ENCODE results near the gene SH3RF1. TPM values are rescaled to one million over a fixed set of nuclear protein-coding genes. Genes with fewer than 3 reads are reported as not detected.

SH3RF1 gene
- total RNA-seq, 1 donor from 2014 or later = 13.6 TPM

DNA sequence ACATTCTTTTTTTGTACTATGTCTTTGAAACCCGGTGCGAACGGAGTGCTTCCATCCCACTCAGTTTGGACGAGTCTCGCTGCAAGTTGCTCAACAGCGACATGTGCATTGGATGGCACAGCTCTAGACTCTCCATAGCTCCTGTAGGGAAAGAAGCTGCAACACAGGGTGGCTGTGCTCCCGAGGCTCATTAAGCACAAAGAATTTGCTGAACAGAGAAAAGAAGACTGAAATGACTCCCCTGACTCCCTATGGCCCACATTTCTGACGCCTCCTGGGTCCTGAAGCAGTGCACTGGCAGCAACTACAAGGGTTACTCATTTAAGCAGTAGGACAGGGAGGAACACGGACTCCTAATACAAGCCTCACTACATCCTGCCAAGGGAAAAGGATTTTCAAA is 127.4 kb downstream of the SH3RF1 start:
- Histone ChIP-seq H3K4me3 (ENCODE audit: low read length in 3 of 3) (no peak overlapping the region), H3K9me3 (ENCODE audit: control insufficient read depth in 3 of 3, low read length in 3 of 3) (no peaks in the 10 kb centered on the region), H3K27me3 (ENCODE audit: control insufficient read depth in 3 of 3, insufficient read depth in 3 of 3, low read length in 3 of 3) (no peaks in the 10 kb centered on the region), H3K27ac (ENCODE audit: low read depth, low read length) (no peak overlapping the region), H3K9ac (ENCODE audit: low read depth in 1 of 3, low read length in 3 of 3) (no peak overlapping the region), H3K4me1 (ENCODE audit: control insufficient read depth in 3 of 3, insufficient read depth in 3 of 3, low read length in 3 of 3) (no peaks in the 10 kb centered on the region), H3K36me3 (ENCODE audit: control insufficient read depth in 3 of 3, insufficient read depth in 3 of 3, low read length in 3 of 3) (no peaks in the 10 kb centered on the region)

DNA sequence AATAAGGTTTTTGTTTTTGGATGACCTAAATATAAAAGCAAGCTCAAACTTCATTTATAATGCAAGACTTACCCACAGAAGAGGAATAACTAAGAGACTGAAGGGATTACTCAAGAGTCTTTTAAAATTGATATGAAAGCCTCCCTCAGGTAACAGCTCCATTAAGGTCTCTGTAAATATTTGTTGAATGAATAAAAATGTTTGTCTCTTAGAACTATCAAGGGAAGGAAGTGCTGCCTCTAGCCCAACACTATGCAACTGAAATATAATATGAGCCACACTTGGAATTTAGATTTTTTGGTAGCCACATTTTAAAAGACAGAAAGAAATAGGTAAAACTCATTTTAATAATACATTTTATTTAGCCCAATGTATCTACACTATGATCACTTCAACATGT is 127.8 kb downstream of the SH3RF1 start:
- Histone ChIP-seq H3K4me1 (ENCODE audit: control insufficient read depth in 3 of 3, insufficient read depth in 3 of 3, low read length in 3 of 3) (no peaks in the 10 kb centered on the region), H3K27me3 (ENCODE audit: control insufficient read depth in 3 of 3, insufficient read depth in 3 of 3, low read length in 3 of 3) (no peaks in the 10 kb centered on the region), H3K27ac (ENCODE audit: low read depth, low read length) (no peak overlapping the region), H3K36me3 (ENCODE audit: control insufficient read depth in 3 of 3, insufficient read depth in 3 of 3, low read length in 3 of 3) (no peaks in the 10 kb centered on the region), H3K9ac (ENCODE audit: low read depth in 1 of 3, low read length in 3 of 3) (no peak overlapping the region), H3K4me3 (ENCODE audit: low read length in 3 of 3) (no peak overlapping the region), H3K9me3 (ENCODE audit: control insufficient read depth in 3 of 3, low read length in 3 of 3) (no peaks in the 10 kb centered on the region)

DNA sequence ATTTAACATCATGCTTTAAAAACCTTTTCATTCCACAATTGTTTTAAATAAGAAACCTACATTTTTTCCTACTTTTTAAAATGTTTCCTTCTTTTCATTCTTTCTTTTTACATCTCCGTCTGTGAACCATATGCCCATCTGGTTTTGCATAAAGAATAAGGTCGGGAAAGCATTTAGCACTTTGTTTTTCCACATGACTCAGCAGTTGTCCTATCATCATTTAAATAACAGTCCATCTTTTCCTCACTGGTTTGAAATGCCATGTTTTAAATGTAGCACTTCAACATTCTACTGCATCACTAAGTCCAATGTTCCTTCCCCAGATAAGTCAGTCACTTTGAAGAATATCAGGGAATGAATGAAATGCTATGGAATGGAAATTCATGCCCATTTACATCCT is 128.4 kb downstream of the SH3RF1 start:
- no peak overlapping the region for H3K4me3 ChIP-seq (ENCODE audit: low read length in 3 of 3)
- H3K36me3 ChIP-seq (ENCODE audit: control insufficient read depth in 3 of 3, insufficient read depth in 3 of 3, low read length in 3 of 3) = no peaks in the 10 kb centered on the region
- H3K27me3 ChIP-seq (ENCODE audit: control insufficient read depth in 3 of 3, insufficient read depth in 3 of 3, low read length in 3 of 3) = no peaks in the 10 kb centered on the region
- no peaks in the 10 kb centered on the region for H3K4me1 ChIP-seq (ENCODE audit: control insufficient read depth in 3 of 3, insufficient read depth in 3 of 3, low read length in 3 of 3)
- H3K27ac ChIP-seq (ENCODE audit: low read depth, low read length) = no peak overlapping the region
- H3K9me3 ChIP-seq (ENCODE audit: control insufficient read depth in 3 of 3, low read length in 3 of 3) = no peaks in the 10 kb centered on the region
- H3K9ac ChIP-seq (ENCODE audit: low read depth in 1 of 3, low read length in 3 of 3) = no peak overlapping the region

DNA sequence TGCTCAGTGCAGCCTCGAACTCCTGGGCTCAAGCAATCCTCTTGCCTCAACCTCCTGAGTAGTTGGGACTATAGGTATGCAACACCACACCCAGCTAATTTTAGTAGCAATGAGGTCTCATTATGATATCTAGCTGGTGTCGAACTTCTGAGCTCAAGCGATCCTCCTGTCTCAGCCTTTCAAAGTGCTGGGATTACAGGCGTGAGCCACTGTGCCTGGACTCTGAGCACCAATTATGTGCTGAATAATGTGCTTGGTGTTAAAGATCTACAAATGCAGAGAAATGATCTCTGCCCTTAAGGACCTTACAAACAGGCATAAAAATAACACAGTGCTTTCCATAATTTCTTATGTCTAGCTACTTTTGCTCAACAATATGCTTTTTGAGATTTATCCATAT is 131.7 kb downstream of the SH3RF1 start:
- H3K9ac ChIP-seq (ENCODE audit: low read depth in 1 of 3, low read length in 3 of 3) = no peak overlapping the region
- H3K4me3 ChIP-seq (ENCODE audit: low read length in 3 of 3) = no peak overlapping the region
- no peaks in the 10 kb centered on the region for H3K9me3 ChIP-seq (ENCODE audit: control insufficient read depth in 3 of 3, low read length in 3 of 3)
- H3K36me3 ChIP-seq (ENCODE audit: control insufficient read depth in 3 of 3, insufficient read depth in 3 of 3, low read length in 3 of 3) = peaks cover 0 to 9% (median 0%) of the 10 kb centered on the region in 3 donors
- H3K27ac ChIP-seq (ENCODE audit: low read depth, low read length) = no peak overlapping the region
- peaks cover 5 to 12% (median 11%) of the 10 kb centered on the region in 3 donors for H3K4me1 ChIP-seq (ENCODE audit: control insufficient read depth in 3 of 3, insufficient read depth in 3 of 3, low read length in 3 of 3)
- no peaks in the 10 kb centered on the region for H3K27me3 ChIP-seq (ENCODE audit: control insufficient read depth in 3 of 3, insufficient read depth in 3 of 3, low read length in 3 of 3)

DNA sequence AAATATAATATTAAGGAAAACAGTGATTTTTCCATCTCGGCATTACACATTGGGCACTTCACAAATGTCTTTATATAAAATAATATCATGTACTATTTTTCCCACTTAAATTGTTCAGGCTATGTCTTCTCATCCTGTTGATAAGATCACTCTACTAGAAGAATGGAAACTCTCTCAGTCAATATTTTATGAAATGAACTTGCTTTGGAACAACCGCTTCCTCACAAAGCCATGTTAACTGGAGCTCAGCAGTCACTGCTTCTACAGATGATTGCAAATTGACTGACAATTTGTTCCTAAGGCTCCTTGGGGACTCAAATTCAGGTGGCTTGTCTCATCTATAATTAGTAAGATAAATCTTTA is 133.2 kb downstream of the SH3RF1 start:
- no peaks in the 10 kb centered on the region for H3K27me3 ChIP-seq (ENCODE audit: control insufficient read depth in 3 of 3, insufficient read depth in 3 of 3, low read length in 3 of 3)
- no peaks in the 10 kb centered on the region for H3K9me3 ChIP-seq (ENCODE audit: control insufficient read depth in 3 of 3, low read length in 3 of 3)
- peaks cover 0 to 14% (median 0%) of the 10 kb centered on the region in 3 donors for H3K36me3 ChIP-seq (ENCODE audit: control insufficient read depth in 3 of 3, insufficient read depth in 3 of 3, low read length in 3 of 3)
- H3K4me1 ChIP-seq (ENCODE audit: control insufficient read depth in 3 of 3, insufficient read depth in 3 of 3, low read length in 3 of 3) = peaks cover 5 to 12% (median 11%) of the 10 kb centered on the region in 3 donors
- no peak overlapping the region for H3K27ac ChIP-seq (ENCODE audit: low read depth, low read length)
- H3K4me3 ChIP-seq (ENCODE audit: low read length in 3 of 3) = no peak overlapping the region
- H3K9ac ChIP-seq (ENCODE audit: low read depth in 1 of 3, low read length in 3 of 3) = no peak overlapping the region

DNA sequence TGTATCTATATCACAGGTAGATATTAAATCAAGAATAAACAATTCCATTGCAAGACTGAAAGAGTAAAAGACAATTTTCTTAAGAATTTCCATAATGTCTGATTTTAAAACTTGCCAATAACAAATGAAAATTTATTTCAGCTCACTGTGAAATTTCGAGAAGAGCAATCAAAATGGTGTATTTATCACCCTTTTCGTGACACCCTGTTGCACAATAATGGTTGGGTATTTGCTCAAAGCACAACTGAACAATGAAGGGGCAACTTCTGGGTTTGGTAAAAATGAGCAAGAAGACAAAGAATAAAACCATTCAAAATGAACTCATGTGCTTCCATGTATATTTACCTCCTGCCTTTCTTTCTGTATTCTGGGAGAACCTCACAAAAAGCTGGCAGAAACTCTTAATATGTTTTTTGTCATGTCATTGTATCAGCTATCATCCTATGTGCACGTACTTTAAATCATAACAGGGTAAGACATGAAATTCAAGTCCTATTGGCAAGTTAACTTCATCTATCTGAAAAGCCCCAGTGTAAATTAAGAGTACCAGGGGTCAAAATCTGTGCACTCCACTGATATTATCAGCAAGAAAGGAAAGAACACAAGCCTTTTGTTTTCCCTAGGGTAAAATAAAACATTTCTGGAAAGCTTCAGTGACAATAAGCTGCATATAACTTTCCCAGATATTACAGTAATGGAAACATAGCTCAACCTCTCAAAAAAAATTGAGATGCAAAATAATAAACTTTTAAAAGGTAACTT is 133.8 kb downstream of the SH3RF1 start:
- Histone ChIP-seq H3K4me1 (ENCODE audit: control insufficient read depth in 3 of 3, insufficient read depth in 3 of 3, low read length in 3 of 3) (peaks cover 5 to 12% (median 11%) of the 10 kb centered on the region in 3 donors), H3K9me3 (ENCODE audit: control insufficient read depth in 3 of 3, low read length in 3 of 3) (no peaks in the 10 kb centered on the region), H3K27ac (ENCODE audit: low read depth, low read length) (no peak overlapping the region), H3K27me3 (ENCODE audit: control insufficient read depth in 3 of 3, insufficient read depth in 3 of 3, low read length in 3 of 3) (no peaks in the 10 kb centered on the region), H3K4me3 (ENCODE audit: low read length in 3 of 3) (no peak overlapping the region), H3K9ac (ENCODE audit: low read depth in 1 of 3, low read length in 3 of 3) (no peak overlapping the region), H3K36me3 (ENCODE audit: control insufficient read depth in 3 of 3, insufficient read depth in 3 of 3, low read length in 3 of 3) (peaks cover 0 to 14% (median 0%) of the 10 kb centered on the region in 3 donors)

DNA sequence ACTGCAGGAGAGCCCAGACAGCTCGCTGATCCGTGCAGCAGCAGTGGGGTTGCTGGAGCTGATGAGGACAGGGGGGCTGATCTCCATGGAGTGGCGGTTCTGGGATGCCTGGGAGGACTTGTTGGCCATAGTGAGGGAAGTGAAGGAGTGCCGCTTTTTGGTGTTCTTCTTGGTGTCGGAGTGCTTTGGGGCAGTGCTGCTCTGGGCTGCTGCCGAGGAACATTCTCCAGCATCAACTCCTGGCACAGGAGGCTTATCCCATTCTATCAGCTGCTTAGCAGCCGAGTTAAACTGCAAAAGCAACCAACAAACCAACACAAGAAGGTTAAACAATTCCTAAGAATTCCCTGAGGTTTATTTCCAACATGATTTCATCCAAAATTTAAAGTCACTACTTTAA is 134.4 kb downstream of the SH3RF1 start:
- Histone ChIP-seq H3K4me3 (ENCODE audit: low read length in 3 of 3) (no peak overlapping the region), H3K9me3 (ENCODE audit: control insufficient read depth in 3 of 3, low read length in 3 of 3) (no peaks in the 10 kb centered on the region), H3K9ac (ENCODE audit: low read depth in 1 of 3, low read length in 3 of 3) (no peak overlapping the region), H3K4me1 (ENCODE audit: control insufficient read depth in 3 of 3, insufficient read depth in 3 of 3, low read length in 3 of 3) (peaks cover 5 to 12% (median 11%) of the 10 kb centered on the region in 3 donors), H3K27ac (ENCODE audit: low read depth, low read length) (no peak overlapping the region), H3K36me3 (ENCODE audit: control insufficient read depth in 3 of 3, insufficient read depth in 3 of 3, low read length in 3 of 3) (peaks cover 0 to 17% (median 0%) of the 10 kb centered on the region in 3 donors), H3K27me3 (ENCODE audit: control insufficient read depth in 3 of 3, insufficient read depth in 3 of 3, low read length in 3 of 3) (no peaks in the 10 kb centered on the region)

DNA sequence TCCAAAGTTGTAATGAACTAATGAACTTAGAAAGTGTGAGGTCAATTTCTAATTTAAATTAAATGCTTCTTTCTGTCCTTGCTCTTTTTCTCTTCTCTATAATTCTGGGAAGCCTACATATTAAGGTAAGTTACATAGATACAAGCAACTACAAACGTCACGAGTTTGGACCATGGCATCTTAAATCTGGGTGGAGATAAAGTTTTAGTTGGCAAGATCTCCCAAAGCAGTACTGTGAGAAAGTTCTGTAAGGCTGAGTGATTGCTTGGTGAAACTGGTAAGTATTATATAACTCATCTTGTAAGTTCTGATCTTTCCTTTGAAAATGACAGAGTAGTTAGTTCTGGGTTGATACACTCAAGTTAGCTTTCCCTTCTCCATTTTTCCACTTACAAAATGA is 135.0 kb downstream of the SH3RF1 start:
- no peak overlapping the region for H3K27ac ChIP-seq (ENCODE audit: low read depth, low read length)
- peaks cover 5 to 12% (median 11%) of the 10 kb centered on the region in 3 donors for H3K4me1 ChIP-seq (ENCODE audit: control insufficient read depth in 3 of 3, insufficient read depth in 3 of 3, low read length in 3 of 3)
- H3K4me3 ChIP-seq (ENCODE audit: low read length in 3 of 3) = no peak overlapping the region
- no peak overlapping the region for H3K9ac ChIP-seq (ENCODE audit: low read depth in 1 of 3, low read length in 3 of 3)
- peaks cover 0 to 19% (median 0%) of the 10 kb centered on the region in 3 donors for H3K36me3 ChIP-seq (ENCODE audit: control insufficient read depth in 3 of 3, insufficient read depth in 3 of 3, low read length in 3 of 3)
- no peaks in the 10 kb centered on the region for H3K27me3 ChIP-seq (ENCODE audit: control insufficient read depth in 3 of 3, insufficient read depth in 3 of 3, low read length in 3 of 3)
- H3K9me3 ChIP-seq (ENCODE audit: control insufficient read depth in 3 of 3, low read length in 3 of 3) = no peaks in the 10 kb centered on the region

DNA sequence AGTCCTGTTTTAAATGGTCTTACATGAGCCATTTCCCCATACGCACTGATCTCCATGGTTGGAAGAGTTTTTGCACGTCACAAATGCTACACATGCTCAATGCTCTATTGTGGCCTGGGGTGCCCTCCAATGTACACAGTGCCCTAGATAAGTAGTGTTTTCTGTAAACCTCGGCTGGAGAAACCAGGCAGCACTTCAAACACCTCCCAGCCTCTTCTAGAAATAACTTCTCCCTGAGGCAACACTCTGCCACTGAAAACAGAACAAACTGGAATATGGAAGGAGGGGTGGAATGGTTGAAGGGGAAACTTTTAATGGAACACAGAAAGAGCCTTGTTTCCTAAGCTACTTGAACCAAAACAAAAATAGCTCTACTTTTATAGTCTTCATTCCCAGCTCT is 136.8 kb downstream of the SH3RF1 start:
- H3K4me1 ChIP-seq (ENCODE audit: control insufficient read depth in 3 of 3, insufficient read depth in 3 of 3, low read length in 3 of 3) = peaks cover 5 to 12% (median 11%) of the 10 kb centered on the region in 3 donors
- H3K27ac ChIP-seq (ENCODE audit: low read depth, low read length) = no peak overlapping the region

DNA sequence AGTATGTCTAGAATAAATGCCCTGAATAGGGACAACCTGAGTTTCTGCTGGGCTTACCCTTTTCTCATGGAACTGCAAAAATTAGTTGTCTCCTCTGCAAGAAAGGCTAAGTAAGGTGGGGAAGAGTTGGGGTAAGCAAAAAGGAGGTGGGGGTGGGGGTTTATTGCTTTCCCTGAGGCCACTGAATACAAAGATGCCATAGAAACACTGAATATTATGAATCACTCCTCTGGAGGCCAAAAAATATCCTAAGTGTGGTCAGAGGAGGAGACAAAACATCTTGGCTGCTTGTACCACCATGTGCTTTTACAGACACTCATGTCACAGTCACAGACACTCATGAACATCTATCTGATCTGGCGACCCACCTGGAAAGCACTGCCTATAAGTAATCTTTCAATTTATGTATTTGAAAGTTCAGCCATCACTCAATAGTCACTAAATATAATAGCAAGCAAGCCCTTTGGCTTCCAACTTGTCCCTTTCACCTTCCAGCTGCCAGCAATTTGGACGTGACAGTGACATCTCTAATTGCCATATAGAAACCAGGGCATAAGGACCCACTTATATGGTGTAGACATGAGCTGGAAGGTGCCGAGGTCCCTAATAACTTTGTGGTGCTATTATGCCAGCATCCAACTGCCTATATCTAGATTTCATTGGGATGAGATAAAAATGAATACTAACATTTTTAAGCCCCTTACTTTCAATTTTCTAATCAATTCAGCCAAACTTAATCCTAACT is 138.0 kb downstream of the SH3RF1 start:
- H3K4me1 ChIP-seq (ENCODE audit: control insufficient read depth in 3 of 3, insufficient read depth in 3 of 3, low read length in 3 of 3) = peaks cover 5 to 12% (median 11%) of the 10 kb centered on the region in 3 donors
- no peak overlapping the region for H3K9ac ChIP-seq (ENCODE audit: low read depth in 1 of 3, low read length in 3 of 3)
- no peaks in the 10 kb centered on the region for H3K27me3 ChIP-seq (ENCODE audit: control insufficient read depth in 3 of 3, insufficient read depth in 3 of 3, low read length in 3 of 3)
- no peak overlapping the region for H3K27ac ChIP-seq (ENCODE audit: low read depth, low read length)
- H3K9me3 ChIP-seq (ENCODE audit: control insufficient read depth in 3 of 3, low read length in 3 of 3) = no peaks in the 10 kb centered on the region
- H3K36me3 ChIP-seq (ENCODE audit: control insufficient read depth in 3 of 3, insufficient read depth in 3 of 3, low read length in 3 of 3) = peaks cover 4 to 29% (median 15%) of the 10 kb centered on the region in 3 donors
- H3K4me3 ChIP-seq (ENCODE audit: low read length in 3 of 3) = no peak overlapping the region

More for the DNA sequence above, 136.8 kb downstream of the SH3RF1 start:
- Histone ChIP-seq H3K27me3 (ENCODE audit: control insufficient read depth in 3 of 3, insufficient read depth in 3 of 3, low read length in 3 of 3) (no peaks in the 10 kb centered on the region), H3K36me3 (ENCODE audit: control insufficient read depth in 3 of 3, insufficient read depth in 3 of 3, low read length in 3 of 3) (peaks cover under 1 to 24% (median 12%) of the 10 kb centered on the region in 3 donors), H3K9ac (ENCODE audit: low read depth in 1 of 3, low read length in 3 of 3) (no peak overlapping the region), H3K9me3 (ENCODE audit: control insufficient read depth in 3 of 3, low read length in 3 of 3) (no peaks in the 10 kb centered on the region), H3K4me3 (ENCODE audit: low read length in 3 of 3) (no peak overlapping the region)

Measured in skeletal muscle tissue (tissue), 4 donors.